ENCODE results near the gene GBP5. TPM values are rescaled to one million over a fixed set of nuclear protein-coding genes. Genes with fewer than 3 reads are reported as not detected.
"Not testable (repeated sequence)": the region's sequence is repeated elsewhere in the genome, so short reads cannot be mapped to it uniquely, and the experiment has no call there.

GBP5 gene
- total RNA-seq, 1 experiment from 2014 or later = 10.4 TPM

GRCh38 chr1:89271341-89272015 is 1.2 kb downstream of the GBP5 start:
- Histone ChIP-seq H3K27me3 (replicated peaks) (no peaks in the 10 kb centered on the region), H3K27ac (peak overlapping the region; percentile 53), H3K36me3 (no peaks in the 10 kb centered on the region), H3K4me3 (peak overlapping the region; percentile 33), H3K9me3 (replicated peaks) (no peaks in the 10 kb centered on the region), H3K4me1 (replicated peaks) (peaks cover 10% of the 10 kb centered on the region)
- peak in 1 of 2 experiments; percentile 59 for DNase-seq (ENCODE audit: low read depth in 1 of 2, low spot score in 2 of 2)

GRCh38 chr1:89270423-89270822 is 2.2 kb downstream of the GBP5 start:
- H3K27me3 ChIP-seq (replicated peaks) = no peaks in the 10 kb centered on the region
- H3K4me3 ChIP-seq = no peak overlapping the region
- no peak overlapping the region for H3K27ac ChIP-seq
- no peaks in the 10 kb centered on the region for H3K9me3 ChIP-seq (replicated peaks)
- H3K4me1 ChIP-seq (replicated peaks) = peaks cover 10% of the 10 kb centered on the region
- DNase-seq (ENCODE audit: low read depth in 1 of 2, low spot score in 2 of 2) = no peak
- no peaks in the 10 kb centered on the region for H3K36me3 ChIP-seq

- Histone ChIP-seq H3K4me3 (no peak overlapping the region), H3K9me3 (replicated peaks) (no peaks in the 10 kb centered on the region), H3K27ac (no peak overlapping the region), H3K4me1 (replicated peaks) (peaks cover 10% of the 10 kb centered on the region), H3K27me3 (replicated peaks) (no peaks in the 10 kb centered on the region), H3K36me3 (no peaks in the 10 kb centered on the region)
- no peak for DNase-seq (ENCODE audit: low read depth in 1 of 2, low spot score in 2 of 2)
Observed at GRCh38 chr1:89269277-89269676, 3.4 kb downstream of the GBP5 start.

GRCh38 chr1:89262643-89263042 is 10.0 kb downstream of the GBP5 start:
- Histone ChIP-seq H3K9me3 (replicated peaks) (no peaks in the 10 kb centered on the region), H3K36me3 (no peaks in the 10 kb centered on the region), H3K27me3 (replicated peaks) (no peaks in the 10 kb centered on the region), H3K4me3 (no peak overlapping the region), H3K27ac (no peak overlapping the region), H3K4me1 (replicated peaks) (no peaks in the 10 kb centered on the region)
- DNase-seq (ENCODE audit: low read depth in 1 of 2, low spot score in 2 of 2) = no peak

GRCh38 chr1:89261926-89262515 is 10.6 kb downstream of the GBP5 start:
- H3K4me1 ChIP-seq (replicated peaks) = no peaks in the 10 kb centered on the region
- no peaks in the 10 kb centered on the region for H3K9me3 ChIP-seq (replicated peaks)
- no peaks in the 10 kb centered on the region for H3K27me3 ChIP-seq (replicated peaks)
- H3K4me3 ChIP-seq = no peak overlapping the region
- H3K36me3 ChIP-seq = no peaks in the 10 kb centered on the region
- no peak overlapping the region for H3K27ac ChIP-seq
- DNase-seq (ENCODE audit: low read depth in 1 of 2, low spot score in 2 of 2) = no peak

- H3K27ac ChIP-seq = no peak overlapping the region
- H3K4me3 ChIP-seq = no peak overlapping the region
- H3K27me3 ChIP-seq (replicated peaks) = no peaks in the 10 kb centered on the region
- no peak for DNase-seq (ENCODE audit: low read depth in 1 of 2, low spot score in 2 of 2)
- no peaks in the 10 kb centered on the region for H3K4me1 ChIP-seq (replicated peaks)
- no peaks in the 10 kb centered on the region for H3K9me3 ChIP-seq (replicated peaks)
- no peaks in the 10 kb centered on the region for H3K36me3 ChIP-seq
Observed at GRCh38 chr1:89260566-89261255, 11.9 kb downstream of the GBP5 start.

GRCh38 chr1:89260042-89260441 is 12.6 kb downstream of the GBP5 start:
- Histone ChIP-seq H3K9me3 (replicated peaks) (no peaks in the 10 kb centered on the region), H3K27ac (no peak overlapping the region), H3K36me3 (no peaks in the 10 kb centered on the region), H3K4me3 (no peak overlapping the region), H3K27me3 (replicated peaks) (no peaks in the 10 kb centered on the region), H3K4me1 (replicated peaks) (no peaks in the 10 kb centered on the region)
- DNase-seq (ENCODE audit: low read depth in 1 of 2, low spot score in 2 of 2) = no peak

GRCh38 chr1:89259283-89259971 is 13.2 kb downstream of the GBP5 start:
- Histone ChIP-seq H3K36me3 (no peaks in the 10 kb centered on the region), H3K4me3 (no peak overlapping the region), H3K9me3 (replicated peaks) (no peaks in the 10 kb centered on the region), H3K27me3 (replicated peaks) (no peaks in the 10 kb centered on the region), H3K27ac (no peak overlapping the region), H3K4me1 (replicated peaks) (no peaks in the 10 kb centered on the region)
- no peak for DNase-seq (ENCODE audit: low read depth in 1 of 2, low spot score in 2 of 2)

GRCh38 chr1:89257041-89257440 is 15.6 kb downstream of the GBP5 start:
- H3K4me3 ChIP-seq = no peak overlapping the region

GRCh38 chr1:89255581-89255980 is 17.1 kb downstream of the GBP5 start:
- not testable (repeated sequence) for H3K9me3 ChIP-seq (replicated peaks); DNase-seq (ENCODE audit: low read depth in 1 of 2, low spot score in 2 of 2); H3K36me3 ChIP-seq; H3K27me3 ChIP-seq (replicated peaks); H3K4me3 ChIP-seq; H3K27ac ChIP-seq; H3K4me1 ChIP-seq (replicated peaks)

More at GRCh38 chr1:89257041-89257440, 15.6 kb downstream of the GBP5 start:
- Histone ChIP-seq H3K27me3 (replicated peaks) (no peaks in the 10 kb centered on the region), H3K27ac (no peak overlapping the region), H3K36me3 (no peaks in the 10 kb centered on the region), H3K4me1 (replicated peaks) (no peaks in the 10 kb centered on the region), H3K9me3 (replicated peaks) (no peaks in the 10 kb centered on the region)
- no peak for DNase-seq (ENCODE audit: low read depth in 1 of 2, low spot score in 2 of 2)

- Histone ChIP-seq H3K27me3 (replicated peaks) (no peaks in the 10 kb centered on the region), H3K27ac (no peak overlapping the region)
- DNase-seq (ENCODE audit: low read depth in 1 of 2, low spot score in 2 of 2) = no peak
Observed at GRCh38 chr1:89254658-89255287, 17.9 kb downstream of the GBP5 start.

GRCh38 chr1:89243046-89243445 is 29.6 kb downstream of the GBP5 start:
- H3K9me3 ChIP-seq (replicated peaks) = no peaks in the 10 kb centered on the region
- no peak overlapping the region for H3K27ac ChIP-seq
- no peaks in the 10 kb centered on the region for H3K4me1 ChIP-seq (replicated peaks)
- H3K36me3 ChIP-seq = no peaks in the 10 kb centered on the region
- no peak for DNase-seq (ENCODE audit: low read depth in 1 of 2, low spot score in 2 of 2)
- H3K27me3 ChIP-seq (replicated peaks) = no peaks in the 10 kb centered on the region
- no peak overlapping the region for H3K4me3 ChIP-seq

More at GRCh38 chr1:89254658-89255287, 17.9 kb downstream of the GBP5 start:
- Histone ChIP-seq H3K9me3 (replicated peaks) (no peaks in the 10 kb centered on the region), H3K36me3 (no peaks in the 10 kb centered on the region), H3K4me3 (no peak overlapping the region), H3K4me1 (replicated peaks) (no peaks in the 10 kb centered on the region)

Measured in SJSA1 (cell line).